HEK293 (cell line): ENCODE results near the gene HECA.

ENCODE experiments used
- ATF2 ChIP-seq: fragments of 450-650 bp; formaldehyde crosslinking; IDR thresholded peaks from 2 replicates; pipeline ENCODE4 v1.5.1; 2016; ENCODE audit warnings: missing biosample characterization, missing genetic modification characterization, low read depth
- CTCF ChIP-seq: fragments of 450-650 bp; formaldehyde crosslinking; IDR thresholded peaks from 2 replicates; pipeline ENCODE4 v1.5.1; 2016; ENCODE audit warnings: missing biosample characterization, missing genetic modification characterization

GRCh38 chr6:139201378-139201777 lies 66.5 kb downstream of the HECA start:
- TF ChIP-seq CTCF (tag by site-specific recombination) (no peak), ATF2 (no peak)
